ENCODE results near the gene PLEKHM2. TPM values are rescaled to one million over a fixed set of nuclear protein-coding genes. Genes with fewer than 3 reads are reported as not detected.

Gene PLEKHM2
- polyA plus RNA-seq, 3 donors from 2014 or later = 1.7 to 4.7 (median 3.2) TPM

DNA sequence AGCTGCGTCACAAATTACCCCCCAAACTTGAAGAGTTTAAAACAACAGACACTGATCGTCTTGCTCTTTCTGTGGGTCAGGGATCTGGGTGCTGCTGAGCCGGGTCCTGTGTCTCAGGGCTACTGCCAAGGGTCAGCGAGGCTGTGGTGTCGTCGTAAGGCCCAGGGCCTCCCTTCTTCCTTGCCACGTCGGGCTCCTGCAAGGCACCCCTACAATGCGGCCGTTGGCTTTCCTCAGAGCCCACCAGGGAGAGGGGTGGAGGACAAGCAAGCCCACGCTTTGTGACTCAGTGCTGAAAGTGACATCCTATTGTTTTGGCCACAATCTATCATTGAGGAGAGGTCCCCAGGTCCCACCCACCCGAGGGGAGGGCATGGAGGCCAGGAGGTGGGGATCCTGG is 66.8 kb downstream of the PLEKHM2 start:
- no peaks in the 10 kb centered on the region for H3K36me3 Mint-ChIP-seq
- H3K9me3 Mint-ChIP-seq = no peaks in the 10 kb centered on the region
- DNase-seq = no peak
- peaks cover 3 to 6% (median 3%) of the 10 kb centered on the region in 3 donors for H3K27me3 Mint-ChIP-seq (ENCODE audit: low read depth in 3 of 3)
- no peak overlapping the region for H3K27ac Mint-ChIP-seq
- H3K4me1 Mint-ChIP-seq = no peaks in the 10 kb centered on the region
- H3K4me3 Mint-ChIP-seq = no peak overlapping the region

DNA sequence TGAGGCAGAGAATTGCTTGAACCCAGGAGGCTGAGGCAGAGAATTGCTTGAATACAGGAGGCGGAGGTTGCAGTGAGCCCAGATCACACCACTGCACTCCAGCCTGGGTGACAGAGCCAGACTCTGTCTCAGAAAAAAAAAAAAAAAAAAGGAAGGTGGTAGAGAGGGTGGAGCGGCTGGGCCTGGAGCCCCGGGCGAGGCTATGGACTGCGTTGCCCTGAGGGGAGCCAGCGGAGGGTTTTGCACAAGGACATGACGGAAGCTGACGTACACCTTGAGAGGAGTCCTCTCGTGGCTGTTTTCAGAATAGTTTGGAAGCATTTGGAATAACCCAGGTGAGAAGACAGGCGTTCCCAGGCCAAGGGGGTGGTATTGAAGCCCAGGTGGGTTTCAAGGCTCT is 67.6 kb downstream of the PLEKHM2 start:
- Mint-ChIP-seq H3K27me3 (ENCODE audit: low read depth in 3 of 3) (peaks cover 3 to 6% (median 3%) of the 10 kb centered on the region in 3 donors), H3K36me3 (no peaks in the 10 kb centered on the region), H3K27ac (no peak overlapping the region), H3K4me3 (no peak overlapping the region), H3K4me1 (no peaks in the 10 kb centered on the region), H3K9me3 (no peaks in the 10 kb centered on the region)
- no peak for DNase-seq

DNA sequence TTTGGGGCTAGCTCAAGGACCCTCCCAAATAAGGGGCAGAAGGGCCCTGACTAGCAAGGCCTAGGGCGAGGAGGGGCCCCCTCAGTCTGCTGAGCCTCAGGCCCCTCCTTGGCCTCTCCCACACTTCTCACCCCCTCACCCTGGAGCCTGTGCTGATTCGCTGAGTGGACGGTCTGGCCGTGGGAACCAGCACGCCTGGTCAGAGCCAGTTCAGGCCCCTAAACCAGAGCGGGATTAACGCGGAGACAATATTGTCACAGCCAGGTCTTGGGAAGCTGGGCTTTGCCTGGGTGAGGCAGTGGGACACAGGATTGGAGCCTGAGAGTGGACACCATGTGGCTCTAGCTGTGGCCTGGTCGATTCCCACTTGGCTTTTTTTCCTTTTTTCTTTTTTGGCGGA is 69.7 kb downstream of the PLEKHM2 start:
- H3K4me1 Mint-ChIP-seq = peaks cover 0 to 2% of the 10 kb centered on the region in 2 donors
- H3K36me3 Mint-ChIP-seq = no peaks in the 10 kb centered on the region
- peaks cover 5 to 10% (median 8%) of the 10 kb centered on the region in 3 donors for H3K27me3 Mint-ChIP-seq (ENCODE audit: low read depth in 3 of 3)
- no peak overlapping the region for H3K27ac Mint-ChIP-seq
- no peaks in the 10 kb centered on the region for H3K9me3 Mint-ChIP-seq
- no peak for DNase-seq
- no peak overlapping the region for H3K4me3 Mint-ChIP-seq

DNA sequence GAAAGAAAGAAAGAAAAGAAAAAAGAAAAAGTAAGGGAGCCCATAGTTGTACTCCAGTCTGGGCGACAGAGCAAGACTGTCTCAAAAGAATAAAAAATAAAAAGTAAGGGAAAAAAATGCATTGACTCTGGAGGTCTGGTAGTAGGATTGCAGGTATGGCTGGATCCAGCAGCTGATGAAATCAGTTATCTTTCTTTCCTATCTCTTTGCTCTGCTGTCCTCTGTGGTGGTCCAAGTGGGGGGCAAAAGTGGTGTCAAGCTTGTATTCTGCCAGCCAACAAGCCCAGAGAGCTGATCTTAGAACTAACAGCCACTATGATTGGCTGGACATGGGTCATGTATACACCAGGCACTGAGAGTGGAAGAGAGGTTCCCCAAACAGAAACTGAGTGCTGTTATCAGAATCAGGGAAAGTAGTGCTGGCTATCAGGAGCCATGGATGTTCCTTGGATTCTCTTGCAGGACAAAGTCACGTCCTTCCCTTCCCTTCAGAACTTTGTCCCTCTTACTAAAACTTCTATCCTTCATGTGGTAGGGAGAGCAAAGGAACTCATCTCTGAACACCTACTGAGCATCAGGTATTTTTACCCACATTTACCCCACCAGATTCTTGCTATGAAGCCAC is 71.0 kb downstream of the PLEKHM2 start:
- no peaks in the 10 kb centered on the region for H3K36me3 Mint-ChIP-seq

DNA sequence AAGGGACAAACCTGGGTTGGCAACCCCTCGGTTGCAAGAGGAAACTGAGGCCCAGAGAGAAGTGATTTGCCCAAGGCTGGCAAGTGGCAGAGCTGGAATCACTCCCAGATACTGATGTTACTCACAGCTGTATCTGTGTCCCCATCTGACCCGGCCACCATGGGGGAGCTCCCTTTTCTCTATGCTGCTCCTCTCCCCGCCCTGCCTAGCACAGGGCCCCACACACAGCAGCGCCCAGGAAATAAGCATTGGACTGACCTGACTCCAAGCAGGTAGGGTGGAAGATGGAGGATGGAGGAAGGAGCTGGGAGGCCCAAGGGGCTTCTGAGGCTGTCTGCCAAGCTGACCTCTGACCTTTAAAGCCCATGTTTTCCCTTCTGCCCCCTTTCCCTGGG is 71.5 kb downstream of the PLEKHM2 start:
- H3K27me3 Mint-ChIP-seq (ENCODE audit: low read depth in 3 of 3) = peaks cover 5 to 15% (median 8%) of the 10 kb centered on the region in 3 donors
- no peak for DNase-seq
- no peaks in the 10 kb centered on the region for H3K9me3 Mint-ChIP-seq
- H3K36me3 Mint-ChIP-seq = no peaks in the 10 kb centered on the region
- H3K27ac Mint-ChIP-seq = no peak overlapping the region
- H3K4me1 Mint-ChIP-seq = peaks cover 0 to 4% of the 10 kb centered on the region in 2 donors
- H3K4me3 Mint-ChIP-seq = no peak overlapping the region

More for the DNA sequence above, 71.0 kb downstream of the PLEKHM2 start:
- Mint-ChIP-seq H3K27me3 (ENCODE audit: low read depth in 3 of 3) (peaks cover 5 to 14% (median 8%) of the 10 kb centered on the region in 3 donors), H3K27ac (no peak overlapping the region), H3K4me1 (peaks cover 0 to 4% of the 10 kb centered on the region in 2 donors), H3K4me3 (no peak overlapping the region), H3K9me3 (no peaks in the 10 kb centered on the region)
- DNase-seq = no peak

DNA sequence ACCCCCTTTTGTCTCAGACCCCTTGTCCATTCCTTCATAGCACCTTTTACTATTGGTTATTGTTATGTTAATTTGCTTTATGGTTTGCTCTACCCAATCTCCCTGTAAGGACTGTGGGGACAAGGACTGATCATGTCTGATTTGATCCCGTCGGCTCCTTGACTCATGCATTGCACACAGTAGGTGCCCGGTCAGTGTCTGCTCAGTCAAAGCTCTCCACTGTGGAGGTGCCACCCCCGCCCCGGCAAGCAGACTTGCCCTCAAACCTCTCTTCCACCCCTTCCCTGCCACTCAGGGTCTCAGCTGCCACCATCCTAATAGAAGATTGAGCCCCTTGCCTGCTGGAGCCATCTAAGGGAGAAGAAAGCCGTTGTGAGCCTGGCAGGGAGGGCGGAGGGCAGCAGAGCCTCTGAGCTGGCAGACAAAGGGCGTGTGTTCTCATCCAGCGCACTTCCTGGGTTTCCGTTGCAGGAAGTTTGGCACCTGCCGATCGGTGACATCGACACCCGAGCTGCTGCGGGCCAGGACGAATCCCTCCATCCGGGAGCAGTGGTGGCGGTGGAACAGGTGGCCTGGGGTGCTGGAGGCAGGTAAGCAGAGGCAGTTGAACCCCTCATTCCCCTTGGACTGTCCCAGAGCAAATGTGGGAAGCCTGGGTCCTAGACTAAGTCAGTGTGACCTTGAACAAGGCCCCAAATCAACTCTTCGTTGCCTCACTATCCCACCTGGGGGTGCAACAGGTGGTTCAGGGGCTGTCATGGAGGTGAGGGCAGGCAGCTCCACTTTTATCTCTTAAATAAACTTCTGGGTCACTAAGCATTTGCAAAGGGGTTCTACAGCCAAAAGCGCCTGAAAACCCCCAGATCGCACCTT is 72.3 kb downstream of the PLEKHM2 start:
- H3K27ac Mint-ChIP-seq = no peak overlapping the region
- H3K4me3 Mint-ChIP-seq = no peak overlapping the region
- H3K36me3 Mint-ChIP-seq = no peaks in the 10 kb centered on the region
- no peak for DNase-seq
- H3K9me3 Mint-ChIP-seq = no peaks in the 10 kb centered on the region
- peaks cover 0 to 4% of the 10 kb centered on the region in 2 donors for H3K4me1 Mint-ChIP-seq
- H3K27me3 Mint-ChIP-seq (ENCODE audit: low read depth in 3 of 3) = peaks cover 5 to 18% (median 8%) of the 10 kb centered on the region in 3 donors

DNA sequence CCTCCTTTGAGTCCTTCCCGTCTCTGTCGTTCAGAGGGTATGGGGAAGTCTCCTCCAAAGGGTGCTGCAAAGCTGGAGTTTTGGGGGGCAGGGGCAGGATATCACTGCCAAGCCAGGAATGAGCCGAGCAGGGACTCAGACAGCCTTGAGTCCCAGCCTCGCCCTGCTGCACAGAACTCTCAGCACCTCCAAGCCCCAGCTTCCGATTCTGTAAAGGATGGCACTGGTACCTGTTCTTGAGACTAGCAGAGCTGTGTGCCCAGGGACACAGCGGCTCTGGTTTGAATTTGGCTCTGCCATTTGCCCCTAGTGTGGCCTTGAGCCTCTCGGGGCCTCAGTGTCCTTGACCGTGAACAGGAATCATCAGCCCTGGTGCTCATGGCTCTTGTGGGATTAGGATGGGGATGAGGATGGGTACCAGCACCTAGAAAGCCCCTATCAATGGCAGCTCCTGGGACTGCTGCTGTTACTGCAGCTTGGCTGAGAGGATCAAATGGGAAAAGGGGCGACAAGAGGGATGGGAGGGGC is 73.0 kb downstream of the PLEKHM2 start:
- Mint-ChIP-seq H3K27me3 (ENCODE audit: low read depth in 3 of 3) (peaks cover 5 to 21% (median 8%) of the 10 kb centered on the region in 3 donors), H3K27ac (no peak overlapping the region), H3K4me3 (peak overlapping the region in 1 of 5 donors; percentile 17), H3K36me3 (no peaks in the 10 kb centered on the region), H3K4me1 (peaks cover 0 to 4% of the 10 kb centered on the region in 2 donors), H3K9me3 (no peaks in the 10 kb centered on the region)
- DNase-seq = no peak

DNA sequence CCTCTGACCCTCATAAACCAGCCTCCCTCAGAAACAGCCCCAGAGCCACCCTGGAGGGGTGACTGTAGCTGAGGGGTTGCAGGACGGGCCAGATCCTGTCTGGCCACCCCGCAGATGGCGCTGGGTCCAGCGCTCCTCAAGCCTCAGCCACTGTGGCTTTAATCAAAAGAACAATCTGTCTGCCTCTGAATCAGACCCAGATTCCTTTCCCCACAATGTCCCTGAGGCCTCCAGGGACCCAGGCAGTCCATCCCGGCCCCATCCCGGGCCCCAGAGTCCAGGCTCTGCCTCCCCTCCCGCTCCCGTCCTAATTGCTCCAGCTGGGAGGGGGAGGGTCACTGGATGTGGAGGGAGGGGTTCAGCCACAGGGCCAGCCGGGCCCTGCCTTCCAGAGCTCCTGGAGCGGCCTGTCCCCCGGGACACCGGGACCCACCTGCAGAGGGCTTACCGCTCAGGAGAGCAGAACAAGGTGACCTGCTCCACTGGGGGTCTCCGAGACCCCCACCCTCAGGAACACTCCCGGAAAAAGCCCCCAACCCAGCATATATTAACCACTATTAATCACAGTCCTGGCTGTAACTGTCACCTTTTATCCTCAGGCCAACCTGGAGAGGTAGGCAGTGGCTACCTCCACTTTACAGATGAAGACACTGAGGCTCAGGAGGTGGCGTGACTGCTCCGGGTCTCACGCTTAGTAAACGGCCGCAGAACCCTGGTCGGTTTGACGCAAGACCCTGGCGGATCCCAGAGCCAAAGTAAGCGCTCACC is 73.6 kb downstream of the PLEKHM2 start:
- H3K4me1 Mint-ChIP-seq = peaks cover 0 to 4% of the 10 kb centered on the region in 2 donors
- no peak overlapping the region for H3K27ac Mint-ChIP-seq
- H3K36me3 Mint-ChIP-seq = no peaks in the 10 kb centered on the region
- DNase-seq = no peak
- peaks cover 8 to 24% (median 10%) of the 10 kb centered on the region in 3 donors for H3K27me3 Mint-ChIP-seq (ENCODE audit: low read depth in 3 of 3)
- peak overlapping the region in 3 of 5 donors; percentile 35 to 56 (median 42) for H3K4me3 Mint-ChIP-seq
- no peaks in the 10 kb centered on the region for H3K9me3 Mint-ChIP-seq

DNA sequence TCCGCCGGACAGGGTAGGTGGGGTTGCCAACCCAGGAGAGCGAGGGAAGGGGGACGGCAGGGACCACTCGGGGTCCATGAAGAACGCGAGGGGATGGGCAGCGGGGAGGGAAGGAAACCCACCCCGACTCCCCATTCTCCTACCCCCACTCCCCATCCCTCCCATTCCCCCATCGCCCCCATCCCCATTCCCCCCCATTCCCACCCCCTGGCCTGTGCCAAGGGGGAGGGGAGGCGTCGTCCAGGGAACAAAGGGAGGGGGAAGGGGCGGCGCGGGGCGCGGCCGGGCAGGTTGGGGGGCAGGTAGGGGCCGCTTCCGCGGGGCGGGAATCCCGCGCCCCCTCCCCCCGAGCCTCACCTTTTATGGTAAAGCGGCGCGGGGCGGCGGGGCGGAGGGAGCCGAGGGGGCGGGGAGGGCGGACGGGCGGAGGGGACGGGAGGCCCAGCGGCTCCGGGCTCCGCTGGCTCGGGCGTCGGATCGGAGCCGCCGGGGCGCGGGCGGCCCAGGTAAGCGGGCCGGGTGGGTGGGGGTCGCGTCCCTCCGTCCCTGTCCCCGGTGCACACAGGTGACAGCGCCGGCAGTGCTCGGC is 74.3 kb downstream of the PLEKHM2 start, which contains the start of gene FBLIM1:
FBLIM1 (plus strand) TSS at position 453 of the 589 bp plus-strand sequence. CDS start 6,189 bp downstream, outside the sequence.
- Mint-ChIP-seq H3K27ac (no peak within 1 kb of the TSS), H3K27me3 (ENCODE audit: low read depth in 3 of 3) (peaks cover 8 to 24% (median 10%) of the 10 kb centered on the region in 3 donors), H3K4me1 (peaks cover 0 to 4% of the 10 kb centered on the region in 2 donors), H3K9me3 (no peaks in the 10 kb centered on the region), H3K36me3 (no peaks in the 10 kb centered on the region), H3K4me3 (peak within 1 kb of the TSS in 3 of 5 donors; percentile 41 to 56 (median 42))
- DNase-seq = no peak

DNA sequence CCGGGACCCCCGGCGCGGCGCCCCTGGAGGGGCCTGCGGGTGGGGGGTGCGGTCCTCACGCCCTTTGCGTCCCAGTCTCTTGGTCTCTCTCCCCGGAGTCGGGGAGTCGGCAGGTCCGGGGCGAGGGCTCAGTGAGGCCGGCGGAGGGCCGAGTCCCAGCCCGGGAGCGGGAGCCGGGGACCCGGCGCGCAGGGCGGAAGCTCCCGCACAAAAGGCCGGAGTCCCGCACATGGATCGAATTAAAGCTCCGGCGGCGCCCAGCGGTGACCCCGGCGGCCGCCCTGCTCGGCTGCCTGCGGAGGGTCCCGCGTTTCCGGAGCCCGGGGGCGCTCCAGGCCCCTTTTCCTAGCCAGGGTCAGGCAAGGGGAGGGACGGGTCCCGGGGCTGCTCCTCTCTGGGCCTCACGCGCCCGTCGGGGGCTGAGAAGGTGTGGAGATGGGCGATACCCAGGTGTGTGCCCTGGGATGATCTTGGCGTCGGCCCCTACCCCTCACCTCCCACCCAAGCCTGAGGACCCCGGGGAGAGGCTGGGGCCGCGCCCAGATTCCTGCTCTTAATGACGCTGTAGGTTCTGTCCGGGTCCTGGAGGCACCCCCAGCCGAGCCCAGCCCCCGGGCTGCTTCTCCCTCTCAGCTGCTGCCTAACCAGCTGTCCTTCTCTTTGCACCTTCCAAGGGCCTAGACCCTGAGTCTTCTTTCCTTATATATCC is 75.0 kb downstream of the PLEKHM2 start:
- peaks cover 8 to 24% (median 10%) of the 10 kb centered on the region in 3 donors for H3K27me3 Mint-ChIP-seq (ENCODE audit: low read depth in 3 of 3)
- H3K27ac Mint-ChIP-seq = no peak overlapping the region
- peaks cover 0 to 4% of the 10 kb centered on the region in 2 donors for H3K4me1 Mint-ChIP-seq
- no peaks in the 10 kb centered on the region for H3K9me3 Mint-ChIP-seq
- no peak for DNase-seq
- no peaks in the 10 kb centered on the region for H3K36me3 Mint-ChIP-seq
- H3K4me3 Mint-ChIP-seq = peak overlapping the region in 3 of 5 donors; percentile 35 to 41 (median 37)

DNA sequence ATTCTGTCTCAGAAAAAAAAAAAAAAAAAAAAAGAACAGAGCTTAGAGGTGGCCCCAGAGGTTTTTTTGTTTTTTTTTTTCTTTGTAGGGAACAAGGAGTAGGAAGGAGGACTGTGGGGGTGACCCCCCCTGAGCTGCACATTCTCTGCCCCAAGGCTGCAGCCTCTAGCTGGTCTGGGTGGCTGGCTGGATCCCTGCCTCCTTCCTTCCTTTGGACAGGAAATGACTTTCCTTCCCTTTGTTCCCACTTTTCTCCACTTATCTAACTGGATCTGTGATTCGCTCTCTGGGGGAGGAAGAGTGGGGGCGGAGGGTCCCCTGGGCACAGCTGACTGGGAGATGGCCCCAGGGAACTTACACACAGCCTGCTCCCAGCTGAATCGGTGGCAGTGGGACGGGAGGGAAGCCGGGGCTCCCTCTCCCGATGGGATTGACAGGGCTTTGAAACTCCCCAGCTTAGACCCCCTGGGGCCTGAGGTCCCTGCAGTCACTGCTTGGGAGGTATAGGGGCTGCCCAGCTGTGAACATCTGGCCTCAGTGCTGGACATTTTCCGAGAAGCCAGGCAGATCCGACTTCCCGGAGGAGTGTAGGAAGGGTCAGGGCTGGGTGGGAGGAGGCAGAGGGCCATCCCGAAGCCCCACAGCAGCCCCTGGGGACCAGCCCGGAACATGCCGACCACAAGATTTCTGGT is 76.5 kb downstream of the PLEKHM2 start:
- Mint-ChIP-seq H3K27ac (no peak overlapping the region), H3K9me3 (no peaks in the 10 kb centered on the region), H3K36me3 (no peaks in the 10 kb centered on the region), H3K4me1 (peaks cover 0 to 4% of the 10 kb centered on the region in 2 donors), H3K27me3 (ENCODE audit: low read depth in 3 of 3) (peaks cover 6 to 30% (median 8%) of the 10 kb centered on the region in 3 donors), H3K4me3 (no peak overlapping the region)
- DNase-seq = no peak
